IMR-90 (cell line): ENCODE measurements around the gene FAM184A. TPM values are rescaled to one million over a fixed set of nuclear protein-coding genes. Genes with fewer than 3 reads are reported as not detected.

Experiments used
- ATAC-seq: fragments of 200-7000 bp; cut with Tn5 transposase; 2 replicates; pipeline ENCODE4 v1.9.1; 2020; ENCODE audit warnings: low read depth, mild to moderate bottlenecking, moderate library complexity
- BruUV-seq: library from RNA; stranded (reverse); fragments of 400-500 nt; replicated peaks from 2 replicates; lab custom pipeline; 2021; lab: Mats Ljungman, UMichigan
- CTCF ChIA-PET: fragments of 300-600 bp; formaldehyde crosslinking; extraction: SDS; loops from one replicate; lab custom pipeline; 2021; ENCODE audit warnings: antibody characterized with exemption; lab: Yijun Ruan, JAX
- POLR2A ChIA-PET: fragments of 300-600 bp; sonication (Branson Sonifier 250); formaldehyde crosslinking; loops from one replicate; lab custom pipeline; 2022; ENCODE audit warnings: antibody characterized with exemption; ENCODE audit not compliant: unreplicated experiment; lab: Charles Lee
- DNase-seq: peaks from one replicate; pipeline ENCODE4 v3.0.0; 2013
- H2AFZ ChIP-seq: replicated peaks from 2 replicates; pipeline ENCODE3; 2013; ENCODE audit warnings: low read length, mild to moderate bottlenecking; ENCODE audit not compliant: poor library complexity
- H2AK5ac ChIP-seq: 2 replicates; pipeline ENCODE4 v1.6.1; 2013; ENCODE audit warnings: low read depth, low read length, inconsistent platforms
- H2AK9ac ChIP-seq: replicated peaks from 2 replicates; pipeline ENCODE3; 2013; ENCODE audit warnings: mild to moderate bottlenecking, low read depth, low read length, moderate library complexity; ENCODE audit not compliant: poor library complexity
- H2BK120ac ChIP-seq: 2 replicates; pipeline ENCODE4 v1.6.1; 2013; ENCODE audit warnings: low read depth, low read length, inconsistent platforms
- H2BK15ac ChIP-seq: 3 replicates; pipeline ENCODE4 v1.6.1; 2013; ENCODE audit warnings: low read depth, low read length, inconsistent platforms
- H2BK20ac ChIP-seq: 2 replicates; pipeline ENCODE4 v1.6.1; 2013; ENCODE audit warnings: low read depth, mild to moderate bottlenecking, inconsistent platforms, low read length, moderate library complexity
- H2BK5ac ChIP-seq: 2 replicates; pipeline ENCODE4 v1.6.1; 2013; ENCODE audit warnings: mild to moderate bottlenecking, low read depth, low read length, inconsistent platforms; ENCODE audit not compliant: poor library complexity, severe bottlenecking
- H3K14ac ChIP-seq: replicated peaks from 2 replicates; pipeline ENCODE4 v1.6.1; 2013; ENCODE audit warnings: low read depth, low read length, inconsistent platforms
- H3K18ac ChIP-seq: 2 replicates; pipeline ENCODE4 v1.6.1; 2013; ENCODE audit warnings: low read depth, low read length, control low read depth
- H3K23ac ChIP-seq: 2 replicates; pipeline ENCODE4 v1.6.1; 2013; ENCODE audit warnings: low read depth, low read length, inconsistent platforms
- H3K27ac ChIP-seq: 2 replicates; pipeline ENCODE4 v1.5.1; 2013; ENCODE audit warnings: mild to moderate bottlenecking, control low read depth, low read length; ENCODE audit not compliant: insufficient read depth
- H3K27me3 ChIP-seq: 2 replicates; pipeline ENCODE4 v1.6.1; 2013; ENCODE audit warnings: low read length; ENCODE audit not compliant: control insufficient read depth, insufficient read depth
- H3K36me3 ChIP-seq: 2 replicates; pipeline ENCODE4 v1.6.1; 2013; ENCODE audit warnings: low read length, mixed read lengths; ENCODE audit not compliant: control insufficient read depth, insufficient read depth
- H3K4ac ChIP-seq: 2 replicates; pipeline ENCODE4 v1.6.1; 2013; ENCODE audit warnings: low read depth, low read length, inconsistent platforms
- H3K4me1 ChIP-seq: 2 replicates; pipeline ENCODE4 v1.6.1; 2013; ENCODE audit warnings: low read length, mixed read lengths; ENCODE audit not compliant: control insufficient read depth, insufficient read depth
- H3K4me2 ChIP-seq: 2 replicates; pipeline ENCODE4 v1.6.1; 2013; ENCODE audit warnings: low read depth, mild to moderate bottlenecking, control low read depth, low read length, moderate library complexity
- H3K4me3 ChIP-seq: 2 replicates; pipeline ENCODE4 v1.5.1; 2013; ENCODE audit warnings: low read depth, mild to moderate bottlenecking, control low read depth, low read length, moderate library complexity; ENCODE audit not compliant: insufficient read depth
- H3K56ac ChIP-seq: 2 replicates; pipeline ENCODE4 v1.6.1; 2013; ENCODE audit warnings: low read length, inconsistent platforms; ENCODE audit not compliant: insufficient read depth; ENCODE audit errors: extremely low read depth
- H3K79me1 ChIP-seq, 2 experiments: 2 replicates each; pipeline ENCODE4 v1.6.1; 2013; ENCODE audit warnings: low read length in 2 of 2, inconsistent platforms in 1 of 2, low read depth in 1 of 2
- H3K9ac ChIP-seq: 2 replicates; pipeline ENCODE4 v1.6.1; 2013; ENCODE audit warnings: low read depth, low read length, control low read depth
- H3K9me1 ChIP-seq: 2 replicates; pipeline ENCODE4 v1.6.1; 2013; ENCODE audit warnings: low read length, inconsistent platforms; ENCODE audit not compliant: insufficient read depth
- H3K9me3 ChIP-seq: 2 replicates; pipeline ENCODE4 v1.6.1; 2013; ENCODE audit warnings: low read length; ENCODE audit not compliant: control insufficient read depth, insufficient read depth
- H4K20me1 ChIP-seq: 2 replicates; pipeline ENCODE4 v1.6.1; 2013; ENCODE audit warnings: low read length, inconsistent platforms; ENCODE audit not compliant: insufficient read depth
- H4K5ac ChIP-seq: 2 replicates; pipeline ENCODE4 v1.6.1; 2013; ENCODE audit warnings: mild to moderate bottlenecking, low read depth, low read length, control low read depth
- H4K8ac ChIP-seq, 2 experiments: 2 replicates each; pipeline ENCODE4 v1.6.1; 2013; ENCODE audit warnings: low read depth in 2 of 2, low read length in 2 of 2, control low read depth in 1 of 2, inconsistent platforms in 1 of 2
- H4K91ac ChIP-seq: 2 replicates; pipeline ENCODE4 v1.6.1; 2013; ENCODE audit warnings: low read depth, low read length, inconsistent platforms; ENCODE audit not compliant: insufficient read depth
- CEBPB ChIP-seq: IDR thresholded peaks from 2 replicates; pipeline ENCODE4 v1.6.1; 2012; ENCODE audit warnings: low read depth, low read length, improper control_type of control experiment
- ELK1 ChIP-seq: fragments of 150-350 bp; IDR thresholded peaks from 2 replicates; pipeline ENCODE4 v1.6.1; 2016; ENCODE audit warnings: low read depth, mild to moderate bottlenecking, low read length, moderate library complexity, borderline replicate concordance
- MAFK ChIP-seq: IDR thresholded peaks from 2 replicates; pipeline ENCODE4 v1.6.1; 2012; ENCODE audit warnings: low read depth, low read length, improper control_type of control experiment
- MAZ ChIP-seq: IDR thresholded peaks from 2 replicates; pipeline ENCODE4 v1.6.1; 2012; ENCODE audit warnings: low read depth, mild to moderate bottlenecking, low read length, improper control_type of control experiment, moderate library complexity, borderline replicate concordance
- MXI1 ChIP-seq: IDR thresholded peaks from 2 replicates; pipeline ENCODE4 v1.6.1; 2012; ENCODE audit warnings: low read depth, mild to moderate bottlenecking, low read length, moderate library complexity, borderline replicate concordance
- POLR2A ChIP-seq: IDR thresholded peaks from 2 replicates; pipeline ENCODE4 v1.6.1; 2012; ENCODE audit warnings: mild to moderate bottlenecking, low read depth, low read length
- RFX5 ChIP-seq: IDR thresholded peaks from 2 replicates; pipeline ENCODE4 v1.8.0; 2012; ENCODE audit warnings: low read depth, mild to moderate bottlenecking, low read length, moderate library complexity
- WGBS, 2 experiments: methylation state at CpG; one replicate each; pipeline versions ENCODE4 v1.1.5 to v1.1.7; 2013; ENCODE audit warnings: missing lambda C conversion rate in 2 of 2; ENCODE audit not compliant: insufficient read length in 1 of 2; ENCODE audit errors: extremely low coverage in 2 of 2; 5-methylcytosine and 5-hydroxymethylcytosine counted together
- dilution Hi-C: fragments of 300-500 bp; cut with HindIII; formaldehyde crosslinking; loops from one replicate; pipeline ENCODE4 v1.14.3; 2018; ENCODE audit warnings: low sequenced_read_pairs; ENCODE audit not compliant: unreplicated experiment
- in situ Hi-C: fragments of 300-500 bp; cut with MboI; formaldehyde crosslinking; loops from 3 replicates; pipeline ENCODE4 v1.14.3; 2019; ENCODE audit warnings: low sequenced_read_pairs, inconsistent platforms, mixed read lengths
- intact Hi-C: fragments of 100-400 bp; cut with micrococcal nuclease; formaldehyde crosslinking; loops from 2 replicates; pipeline ENCODE4 v1.10.0; 2022
- polyA plus RNA-seq, 3 experiments: library from polyadenylated mRNA; depleted of rRNA; stranded (reverse); fragments of >200 nt; gene quantifications; 2 replicates each; pipeline ENCODE4 v1.2.3, GENCODE V29; 2012; ENCODE audit warnings: low replicate concordance in 1 of 3
- total RNA-seq: library from RNA; depleted of rRNA; stranded (reverse); fragments of >200 nt; gene quantifications from 2 replicates; pipeline ENCODE4 v1.2.3, GENCODE V29; 2012

The FAM184A gene
- total and polyA plus RNA-seq, 2 of the 4 experiments (the other 2 are of a cell fraction), result 0.03 TPM; not detected in 1

- no TSS peak for BruUV-seq
- WGBS, 2 experiments, result no CpG with 5 or more reads among the region's 3 CpGs
- POLR2A ChIA-PET, result interaction anchor here (0.7 kb wide), 1 partner anchor 1092 kb away, joined by 22 read pairs; no protein-coding TSS in a partner anchor
These were observed 17.2 kb downstream of the FAM184A start for GRCh38 chr6:119061215-119061614.

More at GRCh38 chr6:119061215-119061614, 17.2 kb downstream of the FAM184A start:
- Histone ChIP-seq H3K18ac (no peak overlapping the region), H3K4me1 (no peaks in the 10 kb centered on the region), H3K4me2 (no peak overlapping the region), H4K8ac (no peak overlapping the region), H2BK5ac (no peak overlapping the region), H3K27me3 (no peaks in the 10 kb centered on the region), H3K56ac (no peak overlapping the region), H3K27ac (no peak overlapping the region), H2BK15ac (no peak overlapping the region), H4K5ac (no peak overlapping the region), H2AK5ac (no peak overlapping the region), H4K91ac (no peak overlapping the region), H3K23ac (no peak overlapping the region), H3K36me3 (no peaks in the 10 kb centered on the region), H3K4ac (no peak overlapping the region), H3K4me3 (no peak overlapping the region), H4K20me1 (no peaks in the 10 kb centered on the region), H3K79me1 (no peaks in the 10 kb centered on the region), H2BK120ac (no peak overlapping the region), H3K14ac (no peak overlapping the region), H3K9ac (no peak overlapping the region), H3K9me3 (no peaks in the 10 kb centered on the region), H2AK9ac (no peak overlapping the region), H2AFZ (no peak overlapping the region), H2BK20ac (no peak overlapping the region), H3K9me1 (no peaks in the 10 kb centered on the region)
- DNase-seq (no peak), ATAC-seq (no peak)
- dilution Hi-C loops (no loop called here), intact Hi-C loops (no loop called here), in situ Hi-C loops (no loop called here)
- CTCF ChIA-PET, result no interaction called here
- no peak for TF ChIP-seq POLR2A
- no peak for TF ChIP-seq MXI1
- no peak for TF ChIP-seq MAZ
- no peak for TF ChIP-seq ELK1
- TF ChIP-seq MAFK, result no peak
- TF ChIP-seq RFX5, result no peak
- 0 out of 2 replicates have a peak, but pooled peaks have one; percentile 20 for TF ChIP-seq CEBPB
